Ishikawa (cell line): ENCODE results near the gene FKBP15.

Source experiments
- EP300 ChIP-seq: IDR thresholded peaks from 2 replicates; pipeline ENCODE4 v1.6.1; 2012; ENCODE audit warnings: borderline replicate concordance
- FOXM1 ChIP-seq: IDR thresholded peaks from 2 replicates; pipeline ENCODE4 v1.6.1; 2012; ENCODE audit warnings: low read depth, borderline replicate concordance
- MAX ChIP-seq: IDR thresholded peaks from 2 replicates; pipeline ENCODE4 v1.6.1; 2012

- no peak for TF ChIP-seq MAX
- no peak for TF ChIP-seq FOXM1
- no peak for TF ChIP-seq EP300
These were observed 41.0 kb upstream of the FKBP15 start for GRCh38 chr9:113261917-113262671.
